ENCODE results near the gene NAA50. TPM values are rescaled to one million over a fixed set of nuclear protein-coding genes. Genes with fewer than 3 reads are reported as not detected.
A peak's percentile ranks its signal among the peaks of the same experiment; 100 is the strongest.

The NAA50 gene
- polyA plus RNA-seq, 3 donors, result 32.2 to 105 (median 80.0) TPM

DNA sequence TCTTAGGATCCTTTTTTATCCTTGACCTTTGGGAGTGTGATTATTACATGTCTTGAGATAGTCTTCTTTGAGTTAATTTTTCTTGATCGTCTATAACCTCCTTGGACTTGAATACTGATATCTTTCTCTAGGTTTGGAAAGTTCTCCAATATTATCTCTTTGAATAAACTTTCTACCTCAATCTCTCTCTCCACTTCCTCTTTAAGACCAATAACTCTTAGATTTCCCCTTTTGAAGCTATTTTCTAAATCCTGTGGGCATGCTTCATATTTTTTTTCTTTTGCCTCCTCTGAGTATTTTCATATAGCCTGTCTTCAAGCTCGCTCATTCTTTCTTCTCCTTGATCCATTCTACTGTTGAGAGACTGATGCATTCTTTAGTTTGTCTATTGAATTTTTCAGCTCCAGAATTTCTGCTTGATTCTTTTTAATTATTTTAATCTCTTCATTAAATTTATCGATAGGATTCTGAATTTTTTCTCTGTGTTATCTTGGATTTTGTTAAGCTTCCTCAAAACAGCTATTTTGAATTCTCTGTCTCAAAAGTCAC is 61.7 kb downstream of the NAA50 start:
- H4K20me1 ChIP-seq (ENCODE audit: insufficient read depth, low read length), result peaks cover 38% of the 10 kb centered on the region
- DNase-seq, result peak in 1 of 3 donors; percentile 7
- no peak overlapping the region for H3K27ac ChIP-seq (ENCODE audit: low read depth in 1 of 2, low read length in 2 of 2)
- H3K9me3 ChIP-seq (replicated peaks in 1 of 2; ENCODE audit: control insufficient read depth in 1 of 2, insufficient read depth in 1 of 2, low read length in 2 of 2), result peaks cover 0 to 2% of the 10 kb centered on the region in 2 donors
- H3K36me3 ChIP-seq (replicated peaks in 1 of 2; ENCODE audit: control insufficient read depth in 1 of 2, insufficient read depth in 2 of 2, low read length in 2 of 2), result peaks cover 0 to 10% of the 10 kb centered on the region in 2 donors
- no CpG with 5 or more reads among the region's 3 CpGs for WGBS (ENCODE audit: insufficient coverage)
- no peak overlapping the region for H3K4me3 ChIP-seq (replicated peaks in 1 of 3; ENCODE audit: low read depth in 2 of 3, low read length in 3 of 3)
- H3K4me1 ChIP-seq (ENCODE audit: control insufficient read depth in 1 of 2, insufficient read depth in 2 of 2, low read length in 2 of 2), result peaks cover 15 to 24% of the 10 kb centered on the region in 2 donors
- H3K79me2 ChIP-seq (ENCODE audit: insufficient read depth, low read length), result peaks cover 39% of the 10 kb centered on the region
- intact Hi-C loops (cut with micrococcal nuclease), result no loop called here
- peaks cover 13 to 17% of the 10 kb centered on the region in 2 donors for H3K36me3 Mint-ChIP-seq
- no peak overlapping the region for H2AFZ ChIP-seq (ENCODE audit: insufficient read depth, low read depth, low read length, poor library complexity, severe bottlenecking)
- TF ChIP-seq, protein P1, sequence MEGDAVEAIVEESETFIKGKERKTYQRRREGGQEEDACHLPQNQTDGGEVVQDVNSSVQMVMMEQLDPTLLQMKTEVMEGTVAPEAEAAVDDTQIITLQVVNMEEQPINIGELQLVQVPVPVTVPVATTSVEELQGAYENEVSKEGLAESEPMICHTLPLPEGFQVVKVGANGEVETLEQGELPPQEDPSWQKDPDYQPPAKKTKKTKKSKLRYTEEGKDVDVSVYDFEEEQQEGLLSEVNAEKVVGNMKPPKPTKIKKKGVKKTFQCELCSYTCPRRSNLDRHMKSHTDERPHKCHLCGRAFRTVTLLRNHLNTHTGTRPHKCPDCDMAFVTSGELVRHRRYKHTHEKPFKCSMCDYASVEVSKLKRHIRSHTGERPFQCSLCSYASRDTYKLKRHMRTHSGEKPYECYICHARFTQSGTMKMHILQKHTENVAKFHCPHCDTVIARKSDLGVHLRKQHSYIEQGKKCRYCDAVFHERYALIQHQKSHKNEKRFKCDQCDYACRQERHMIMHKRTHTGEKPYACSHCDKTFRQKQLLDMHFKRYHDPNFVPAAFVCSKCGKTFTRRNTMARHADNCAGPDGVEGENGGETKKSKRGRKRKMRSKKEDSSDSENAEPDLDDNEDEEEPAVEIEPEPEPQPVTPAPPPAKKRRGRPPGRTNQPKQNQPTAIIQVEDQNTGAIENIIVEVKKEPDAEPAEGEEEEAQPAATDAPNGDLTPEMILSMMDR (IDR thresholded peaks at IDR 0.05), result no peak
- H3K9ac ChIP-seq (ENCODE audit: insufficient read depth, low read length, poor library complexity, severe bottlenecking), result no peak overlapping the region
- H3K4me1 Mint-ChIP-seq, result peaks cover 28% of the 10 kb centered on the region
- H3K9me3 Mint-ChIP-seq, result peaks cover 0 to 9% (median 3%) of the 10 kb centered on the region in 7 donors
- no peaks in the 10 kb centered on the region for H3K27me3 Mint-ChIP-seq (ENCODE audit: low read depth in 3 of 3)
- H3K4me2 ChIP-seq (replicated peaks; ENCODE audit: extremely low read depth, low read length, poor library complexity, severe bottlenecking), result no peak overlapping the region
- no peaks in the 10 kb centered on the region for H3K27me3 ChIP-seq (ENCODE audit: control insufficient read depth in 2 of 2, insufficient read depth in 2 of 2, low read length in 2 of 2)
- H3K4me3 Mint-ChIP-seq, result no peak overlapping the region
- H3K27ac Mint-ChIP-seq, result peak overlapping the region in 3 of 7 donors; percentile 39 to 72 (median 53)

GRCh38 chr3:113678773-113679172 is 67.3 kb downstream of the NAA50 start:
- Histone ChIP-seq H3K27ac (ENCODE audit: low read depth in 1 of 2, low read length in 2 of 2) (no peak overlapping the region), H3K4me1 (ENCODE audit: control insufficient read depth in 1 of 2, insufficient read depth in 2 of 2, low read length in 2 of 2) (peaks cover 0 to 6% of the 10 kb centered on the region in 2 donors)

More at GRCh38 chr3:113678773-113679172, 67.3 kb downstream of the NAA50 start:
- no peak overlapping the region for H3K4me3 Mint-ChIP-seq
- H3K9me3 Mint-ChIP-seq, result peaks cover 9 to 15% (median 11%) of the 10 kb centered on the region in 7 donors
- peaks cover 28 to 32% of the 10 kb centered on the region in 2 donors for H3K36me3 Mint-ChIP-seq
- H4K20me1 ChIP-seq (ENCODE audit: insufficient read depth, low read length), result peaks cover 6% of the 10 kb centered on the region
- no peak overlapping the region for H2AFZ ChIP-seq (ENCODE audit: insufficient read depth, low read depth, low read length, poor library complexity, severe bottlenecking)
- intact Hi-C loops (cut with micrococcal nuclease), result no loop called here
- DNase-seq, result no peak
- peaks cover 14 to 37% of the 10 kb centered on the region in 2 donors for H3K36me3 ChIP-seq (replicated peaks in 1 of 2; ENCODE audit: control insufficient read depth in 1 of 2, insufficient read depth in 2 of 2, low read length in 2 of 2)
- no peak overlapping the region for H3K4me3 ChIP-seq (replicated peaks in 1 of 3; ENCODE audit: low read depth in 2 of 3, low read length in 3 of 3)
- WGBS (ENCODE audit: insufficient coverage), result no CpG with 5 or more reads among the region's 4 CpGs
- peak overlapping the region in 1 of 7 donors; percentile 32 for H3K27ac Mint-ChIP-seq
- peaks cover 19% of the 10 kb centered on the region for H3K4me1 Mint-ChIP-seq
- TF ChIP-seq, protein P1 (IDR thresholded peaks at IDR 0.05), result no peak
- H3K79me2 ChIP-seq (ENCODE audit: insufficient read depth, low read length), result peaks cover 6% of the 10 kb centered on the region
- H3K4me2 ChIP-seq (replicated peaks; ENCODE audit: extremely low read depth, low read length, poor library complexity, severe bottlenecking), result no peak overlapping the region
- no peaks in the 10 kb centered on the region for H3K27me3 Mint-ChIP-seq (ENCODE audit: low read depth in 3 of 3)
- no peak overlapping the region for H3K9ac ChIP-seq (ENCODE audit: insufficient read depth, low read length, poor library complexity, severe bottlenecking)
- H3K9me3 ChIP-seq (replicated peaks in 1 of 2; ENCODE audit: control insufficient read depth in 1 of 2, insufficient read depth in 1 of 2, low read length in 2 of 2), result peaks cover 0 to 5% of the 10 kb centered on the region in 2 donors
- no peaks in the 10 kb centered on the region for H3K27me3 ChIP-seq (ENCODE audit: control insufficient read depth in 2 of 2, insufficient read depth in 2 of 2, low read length in 2 of 2)

Measured in CD14-positive monocyte (primary cell).